Measurements from ENCODE around the gene VPS13D.

Gene VPS13D

DNA sequence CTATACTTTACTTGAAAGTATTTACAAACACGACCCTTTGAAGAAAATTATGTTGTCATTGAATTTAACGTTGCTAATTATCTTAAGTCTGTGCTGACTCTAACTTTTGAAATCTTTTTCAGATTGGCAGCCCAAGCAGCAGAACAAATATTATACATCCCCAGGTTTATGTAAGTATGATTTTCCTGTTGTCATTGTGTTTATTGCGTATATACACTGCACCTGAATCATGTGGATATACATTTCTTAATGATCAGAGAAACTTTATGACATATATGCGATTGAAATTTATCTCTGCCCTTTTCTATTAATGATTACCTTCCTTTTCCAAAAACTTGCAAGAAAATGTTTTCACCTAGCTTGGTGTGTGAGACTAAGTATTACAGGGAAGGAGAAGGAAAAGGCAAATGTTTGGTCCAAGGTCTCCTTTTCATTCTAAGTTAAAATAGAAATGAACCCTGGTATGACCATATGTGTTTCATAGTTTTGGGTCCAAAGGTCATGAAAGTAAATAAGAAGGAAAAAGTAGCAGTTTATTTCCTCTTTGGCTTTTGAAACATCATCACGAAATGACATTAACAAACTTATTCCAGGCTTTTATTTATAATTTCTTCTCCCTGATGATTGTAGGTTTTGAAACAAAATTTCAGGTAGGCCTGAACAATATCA lies 116.8 kb downstream of the VPS13D start:
- H3K27me3 ChIP-seq (replicated peaks; ENCODE audit: insufficient read depth, low read length), result no peaks in the 10 kb centered on the region
- no peak overlapping the region for H3K9ac ChIP-seq (ENCODE audit: low read length)
- no peaks in the 10 kb centered on the region for H3K36me3 ChIP-seq (replicated peaks; ENCODE audit: insufficient read depth, low read length)
- no peak overlapping the region for H3K4me3 ChIP-seq (ENCODE audit: low read length)
- DNase-seq, result no peak
- peaks cover 26% of the 10 kb centered on the region for H3K4me1 ChIP-seq (ENCODE audit: low read length)
- no peak for TF ChIP-seq EZH2phosphoT487 (IDR thresholded peaks at IDR 0.05; ENCODE audit: low read length)
- no peak for TF ChIP-seq CTCF (IDR thresholded peaks at IDR 0.05; ENCODE audit: low read length)
- no peak for TF ChIP-seq EZH2 (optimal IDR thresholded peaks at IDR 0.05; ENCODE audit: low read depth, low read length)
- no peaks in the 10 kb centered on the region for H3K9me3 ChIP-seq (replicated peaks; ENCODE audit: insufficient read depth, low read length)
- no peaks in the 10 kb centered on the region for H4K20me1 ChIP-seq (ENCODE audit: insufficient read depth, low read length)
- no peak overlapping the region for H3K27ac ChIP-seq (ENCODE audit: low read length)
- H3F3A ChIP-seq (ENCODE audit: insufficient read depth, low read length), result peaks cover 11% of the 10 kb centered on the region
- H3K79me2 ChIP-seq (ENCODE audit: low read length), result no peaks in the 10 kb centered on the region
- no peaks in the 10 kb centered on the region for H3K9me2 ChIP-seq (replicated peaks; ENCODE audit: insufficient read depth, low read length)
- H2AFZ ChIP-seq (ENCODE audit: low read length), result no peak overlapping the region
- no peak overlapping the region for H3K4me2 ChIP-seq (ENCODE audit: low read depth, low read length)

GRCh38 chr1:12348113-12348512 lies 118.3 kb downstream of the VPS13D start:
- no peaks in the 10 kb centered on the region for H3K27me3 ChIP-seq (replicated peaks; ENCODE audit: insufficient read depth, low read length)
- TF ChIP-seq CTCF (IDR thresholded peaks at IDR 0.05; ENCODE audit: low read length) (no peak), EZH2phosphoT487 (IDR thresholded peaks at IDR 0.05; ENCODE audit: low read length) (no peak), EZH2 (optimal IDR thresholded peaks at IDR 0.05; ENCODE audit: low read depth, low read length) (no peak)
- peaks cover 26% of the 10 kb centered on the region for H3K4me1 ChIP-seq (ENCODE audit: low read length)
- no peak overlapping the region for H3K27ac ChIP-seq (ENCODE audit: low read length)
- no peaks in the 10 kb centered on the region for H3K36me3 ChIP-seq (replicated peaks; ENCODE audit: insufficient read depth, low read length)
- H3K9me3 ChIP-seq (replicated peaks; ENCODE audit: insufficient read depth, low read length), result no peaks in the 10 kb centered on the region
- H3K79me2 ChIP-seq (ENCODE audit: low read length), result no peaks in the 10 kb centered on the region
- H3K9me2 ChIP-seq (replicated peaks; ENCODE audit: insufficient read depth, low read length), result no peaks in the 10 kb centered on the region
- H2AFZ ChIP-seq (ENCODE audit: low read length), result no peak overlapping the region
- no peaks in the 10 kb centered on the region for H4K20me1 ChIP-seq (ENCODE audit: insufficient read depth, low read length)
- no peak for DNase-seq
- H3K4me3 ChIP-seq (ENCODE audit: low read length), result no peak overlapping the region
- H3K4me2 ChIP-seq (ENCODE audit: low read depth, low read length), result no peak overlapping the region
- H3F3A ChIP-seq (ENCODE audit: insufficient read depth, low read length), result peaks cover 11% of the 10 kb centered on the region
- H3K9ac ChIP-seq (ENCODE audit: low read length), result no peak overlapping the region

- no peak overlapping the region for H3K4me3 ChIP-seq (ENCODE audit: low read length)
- peaks cover 1% of the 10 kb centered on the region; the same call in 1 of the 2 replicates for H3F3A ChIP-seq (ENCODE audit: insufficient read depth, low read length)
- no peak for TF ChIP-seq EZH2phosphoT487 (IDR thresholded peaks at IDR 0.05; ENCODE audit: low read length)
- no peak for TF ChIP-seq EZH2 (optimal IDR thresholded peaks at IDR 0.05; ENCODE audit: low read depth, low read length)
- no peak for TF ChIP-seq CTCF (IDR thresholded peaks at IDR 0.05; ENCODE audit: low read length)
- H3K9ac ChIP-seq (ENCODE audit: low read length), result no peak overlapping the region
- no peaks in the 10 kb centered on the region for H3K9me3 ChIP-seq (replicated peaks; ENCODE audit: insufficient read depth, low read length)
- H3K9me2 ChIP-seq (replicated peaks; ENCODE audit: insufficient read depth, low read length), result no peaks in the 10 kb centered on the region
- no peak overlapping the region for H3K4me2 ChIP-seq (ENCODE audit: low read depth, low read length)
- no peaks in the 10 kb centered on the region; the same call in 1 of the 2 replicates for H3K36me3 ChIP-seq (replicated peaks; ENCODE audit: insufficient read depth, low read length)
- H3K27me3 ChIP-seq (replicated peaks; ENCODE audit: insufficient read depth, low read length), result no peaks in the 10 kb centered on the region
- H3K4me1 ChIP-seq (ENCODE audit: low read length), result 0 out of 2 replicates have a peak, but pooled peaks cover 2% of the 10 kb centered on the region
- no peaks in the 10 kb centered on the region for H3K79me2 ChIP-seq (ENCODE audit: low read length)
- no peak for DNase-seq
- no peak overlapping the region for H3K27ac ChIP-seq (ENCODE audit: low read length)
- no peak overlapping the region for H2AFZ ChIP-seq (ENCODE audit: low read length)
- no peaks in the 10 kb centered on the region for H4K20me1 ChIP-seq (ENCODE audit: insufficient read depth, low read length)
Observed at GRCh38 chr1:12353981-12354380, 124.2 kb downstream of the VPS13D start.
